Activated CD4-positive, alpha-beta T cell treated with anti-CD3 and anti-CD28 coated beads, Interleukin-2, amount 50 U/mL, for 16 hours (primary cell): ENCODE measurements around the gene OR8A1.
"Not testable (repeated sequence)": the region's sequence is repeated elsewhere in the genome, so short reads cannot be mapped to it uniquely, and the experiment has no call there.

Experiments
- DNase-seq: peaks from one replicate; pipeline ENCODE4 v3.0.0-alpha.2; 2020

Gene OR8A1

GRCh38 chr11:124597626-124598025, 27.8 kb downstream of the OR8A1 start:
- no peak for DNase-seq

- DNase-seq, result no peak
Measured at GRCh38 chr11:124600621-124601320, 31.0 kb downstream of the OR8A1 start.

- no peak for DNase-seq
Measured at GRCh38 chr11:124602193-124602592, 32.4 kb downstream of the OR8A1 start.

GRCh38 chr11:124602723-124603122, 32.9 kb downstream of the OR8A1 start:
- DNase-seq, result not testable (repeated sequence)

- DNase-seq, result no peak
Measured at GRCh38 chr11:124605719-124606118, 35.9 kb downstream of the OR8A1 start.

GRCh38 chr11:124608147-124608546, 38.4 kb downstream of the OR8A1 start:
- no peak for DNase-seq

- DNase-seq, result no peak
Measured at GRCh38 chr11:124610295-124610694, 40.5 kb downstream of the OR8A1 start.

- no peak for DNase-seq
Measured at GRCh38 chr11:124611064-124611463, 41.3 kb downstream of the OR8A1 start, which contains the start of gene PANX3. TSS of gene PANX3 (plus strand) at chr11:124611428. CDS start at chr11:124611557, 129 bp downstream.

- peak; percentile 35 for DNase-seq
Measured at GRCh38 chr11:124612045-124612444, 42.2 kb downstream of the OR8A1 start.

GRCh38 chr11:124612567-124613246, 42.9 kb downstream of the OR8A1 start:
- DNase-seq, result no peak

GRCh38 chr11:124618863-124619262, 49.1 kb downstream of the OR8A1 start:
- no peak for DNase-seq
